SK-N-SH treated with all-trans-retinoic acid at 6 μM for 48 hours (cell line): Measurements from ENCODE around the gene PCARE.
"Not testable (repeated sequence)": the region's sequence is repeated elsewhere in the genome, so short reads cannot be mapped to it uniquely, and the experiment has no call there.

ENCODE experiments used
- ATAC-seq: fragments of 200-7000 bp; cut with Tn5 transposase; 3 replicates; pipeline ENCODE4 v1.9.1; 2020; ENCODE audit warnings: mild to moderate bottlenecking, moderate library complexity
- ARNTL ChIP-seq: fragments of 450-650 bp; formaldehyde crosslinking; IDR thresholded peaks from 2 replicates; pipeline ENCODE4 v1.5.0; 2020; ENCODE audit warnings: low read depth, mild to moderate bottlenecking, moderate library complexity, borderline replicate concordance
- BACH2 ChIP-seq: fragments of 250-450 bp; sonication (Bioruptor Pico); IDR thresholded peaks from 2 replicates; pipeline ENCODE4 v1.9.0; 2021; ENCODE audit warnings: mild to moderate bottlenecking, borderline replicate concordance
- CREB5 ChIP-seq: fragments of 250-450 bp; sonication (Bioruptor Pico); IDR thresholded peaks from 2 replicates; pipeline ENCODE4 v1.5.1; 2020; ENCODE audit warnings: low read depth, mild to moderate bottlenecking, moderate library complexity
- CSDC2 ChIP-seq: fragments of 250-450 bp; sonication (Bioruptor Pico); IDR thresholded peaks from 2 replicates; pipeline ENCODE4 v1.5.0; 2020; ENCODE audit warnings: mild to moderate bottlenecking, moderate library complexity
- CSRNP3 ChIP-seq: fragments of 250-450 bp; sonication (Bioruptor Pico); IDR thresholded peaks from 2 replicates; pipeline ENCODE4 v1.5.1; 2021; ENCODE audit warnings: mild to moderate bottlenecking, moderate library complexity
- ESRRG ChIP-seq: fragments of 250-450 bp; sonication (Bioruptor Pico); IDR thresholded peaks from 2 replicates; pipeline ENCODE4 v1.6.1; 2021; ENCODE audit warnings: mild to moderate bottlenecking
- GLIS3 ChIP-seq: fragments of 250-450 bp; sonication (Bioruptor Pico); IDR thresholded peaks from 2 replicates; pipeline ENCODE4 v1.5.0; 2020; ENCODE audit warnings: mild to moderate bottlenecking, moderate library complexity
- ISL1 ChIP-seq: fragments of 250-450 bp; sonication (Bioruptor Pico); IDR thresholded peaks from 2 replicates; pipeline ENCODE4 v2.1.2; 2022; ENCODE audit warnings: mild to moderate bottlenecking, moderate library complexity
- OSR1 ChIP-seq: fragments of 250-450 bp; sonication (Bioruptor Pico); IDR thresholded peaks from 2 replicates; pipeline ENCODE4 v1.8.0; 2022; ENCODE audit warnings: moderate library complexity, mild to moderate bottlenecking, inconsistent platforms
- PPARA ChIP-seq: fragments of 250-450 bp; sonication (Bioruptor Pico); IDR thresholded peaks from 2 replicates; pipeline ENCODE4 v1.5.0; 2020; ENCODE audit warnings: mild to moderate bottlenecking, borderline replicate concordance
- RARB ChIP-seq: fragments of 250-450 bp; sonication (Bioruptor Pico); IDR thresholded peaks from 2 replicates; pipeline ENCODE4 v1.8.0; 2021; ENCODE audit warnings: mild to moderate bottlenecking, moderate library complexity
- SNAI2 ChIP-seq: fragments of 250-450 bp; sonication (Bioruptor Pico); IDR thresholded peaks from 2 replicates; pipeline ENCODE4 v1.5.0; 2020; ENCODE audit warnings: mild to moderate bottlenecking, moderate library complexity
- TOX ChIP-seq: fragments of 250-450 bp; sonication (Bioruptor Pico); IDR thresholded peaks from 2 replicates; pipeline ENCODE4 v1.8.0; 2021; ENCODE audit warnings: mild to moderate bottlenecking, moderate library complexity, borderline replicate concordance
- TSHZ2 ChIP-seq: fragments of 250-450 bp; sonication (Bioruptor Pico); IDR thresholded peaks from 2 replicates; pipeline ENCODE4 v1.5.0; 2020; ENCODE audit warnings: mild to moderate bottlenecking, moderate library complexity
- ZC3H10 ChIP-seq: fragments of 250-450 bp; sonication (Bioruptor Pico); IDR thresholded peaks from 2 replicates; pipeline ENCODE4 v1.5.1; 2021; ENCODE audit warnings: mild to moderate bottlenecking, moderate library complexity
- ZFP3 ChIP-seq: fragments of 250-450 bp; sonication (Bioruptor Pico); IDR thresholded peaks from 2 replicates; pipeline ENCODE4 v1.5.0; 2020; ENCODE audit warnings: mild to moderate bottlenecking, moderate library complexity
- ZFP30 ChIP-seq: fragments of 450-650 bp; formaldehyde crosslinking; IDR thresholded peaks from 2 replicates; pipeline ENCODE4 v1.5.0; 2022; ENCODE audit warnings: mild to moderate bottlenecking, moderate library complexity
- ZNF565 ChIP-seq: fragments of 450-650 bp; formaldehyde crosslinking; conservative IDR thresholded peaks from 2 replicates; pipeline ENCODE4 v1.5.0; 2020; ENCODE audit warnings: low read depth, mild to moderate bottlenecking, moderate library complexity
- ZNF70 ChIP-seq: fragments of 450-650 bp; formaldehyde crosslinking; IDR thresholded peaks from 2 replicates; pipeline ENCODE4 v1.5.0; 2020; ENCODE audit warnings: mild to moderate bottlenecking, moderate library complexity
- ZNF8 ChIP-seq: fragments of 450-650 bp; formaldehyde crosslinking; IDR thresholded peaks from 2 replicates; pipeline ENCODE4 v1.5.0; 2020; ENCODE audit warnings: mild to moderate bottlenecking, moderate library complexity
- TF ChIP-seq, protein P1 (sequence below): fragments of 250-450 bp; sonication (Bioruptor Pico); IDR thresholded peaks from 2 replicates; pipeline ENCODE4 v1.8.0; 2021; ENCODE audit warnings: low read depth, mild to moderate bottlenecking, moderate library complexity, borderline replicate concordance

Gene PCARE

DNA sequence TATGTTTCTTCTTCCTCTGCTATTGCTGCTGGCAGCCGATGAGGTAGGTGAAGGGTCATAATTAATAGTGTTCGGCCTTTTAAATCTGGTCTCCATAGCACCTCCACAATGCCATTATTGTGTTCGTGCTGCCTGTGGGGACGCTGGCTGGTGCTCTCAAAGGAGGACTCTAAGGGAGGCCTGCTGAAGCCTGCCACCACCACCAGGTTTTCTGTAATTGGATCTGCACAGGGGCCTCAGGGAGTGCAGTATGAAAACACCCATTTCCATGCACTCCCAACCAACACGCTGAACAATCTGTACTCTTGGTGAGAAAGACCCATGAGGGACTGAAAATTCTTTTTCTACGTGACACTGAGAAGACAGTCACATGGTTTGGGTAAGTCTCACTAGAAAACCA lies 23.2 kb upstream of the PCARE start:
- TF ChIP-seq ZC3H10 (CRISPR knock-in tag) = no peak
- ATAC-seq = no peak

DNA sequence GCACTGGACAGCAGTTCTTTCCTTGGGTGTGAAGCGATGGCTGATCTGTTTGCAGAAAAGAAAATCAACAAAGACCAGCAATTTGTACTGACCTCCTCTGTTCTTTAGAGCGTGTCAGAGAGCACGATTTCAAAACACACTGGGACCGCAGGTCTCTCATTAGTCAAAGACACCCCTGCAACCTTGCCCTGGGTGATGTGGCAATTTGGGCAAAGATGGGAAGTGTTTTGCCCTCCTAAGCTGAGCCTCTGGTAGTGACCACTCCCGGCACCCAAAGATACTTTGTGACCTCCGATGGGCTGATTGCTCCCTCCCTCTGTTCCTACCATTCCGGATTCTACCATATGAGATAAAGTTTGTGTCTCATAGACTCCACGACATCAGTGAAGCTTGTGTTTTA lies 22.6 kb upstream of the PCARE start:
- TF ChIP-seq CSDC2 (no peak), ZFP3 (CRISPR knock-in tag) (no peak), ZC3H10 (CRISPR knock-in tag) (no peak), CREB5 (CRISPR knock-in tag) (no peak), ESRRG (CRISPR knock-in tag) (no peak), ZNF565 (CRISPR knock-in tag) (no peak), OSR1 (no peak), ZNF70 (no peak), CSRNP3 (no peak), ZFP30 (CRISPR knock-in tag) (no peak), TOX (CRISPR knock-in tag) (no peak), GLIS3 (no peak), ZNF8 (CRISPR knock-in tag) (no peak), ISL1 (CRISPR knock-in tag) (no peak), RARB (no peak)
- TF ChIP-seq, protein P1, sequence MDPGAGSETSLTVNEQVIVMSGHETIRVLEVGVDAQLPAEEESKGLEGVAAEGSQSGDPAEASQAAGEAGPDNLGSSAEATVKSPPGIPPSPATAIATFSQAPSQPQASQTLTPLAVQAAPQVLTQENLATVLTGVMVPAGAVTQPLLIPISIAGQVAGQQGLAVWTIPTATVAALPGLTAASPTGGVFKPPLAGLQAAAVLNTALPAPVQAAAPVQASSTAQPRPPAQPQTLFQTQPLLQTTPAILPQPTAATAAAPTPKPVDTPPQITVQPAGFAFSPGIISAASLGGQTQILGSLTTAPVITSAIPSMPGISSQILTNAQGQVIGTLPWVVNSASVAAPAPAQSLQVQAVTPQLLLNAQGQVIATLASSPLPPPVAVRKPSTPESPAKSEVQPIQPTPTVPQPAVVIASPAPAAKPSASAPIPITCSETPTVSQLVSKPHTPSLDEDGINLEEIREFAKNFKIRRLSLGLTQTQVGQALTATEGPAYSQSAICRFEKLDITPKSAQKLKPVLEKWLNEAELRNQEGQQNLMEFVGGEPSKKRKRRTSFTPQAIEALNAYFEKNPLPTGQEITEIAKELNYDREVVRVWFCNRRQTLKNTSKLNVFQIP = no peak
- no peak for ATAC-seq

- not testable (repeated sequence) for ATAC-seq
Observed at GRCh38 chr2:29090311-29090710, 16.0 kb upstream of the PCARE start.

DNA sequence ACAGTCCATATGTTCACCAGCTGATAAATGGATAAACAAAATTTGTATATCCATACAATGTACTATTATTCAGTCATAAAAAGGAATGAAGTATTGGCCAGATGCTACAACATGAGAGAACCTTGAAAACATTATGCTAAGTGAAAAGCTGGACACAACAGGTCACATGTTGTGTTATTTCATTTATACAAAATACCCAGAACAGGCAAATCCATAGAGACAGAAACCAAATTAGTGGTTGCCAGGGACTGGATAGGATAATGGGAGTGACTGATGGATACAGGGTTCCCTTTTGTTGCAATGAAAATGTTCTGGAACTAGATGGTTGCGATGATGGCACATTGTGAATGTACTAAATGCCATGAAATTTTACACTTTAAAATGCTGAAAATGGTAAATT lies 10.2 kb upstream of the PCARE start:
- no peak for ATAC-seq
- no peak for TF ChIP-seq BACH2 (CRISPR knock-in tag)
- TF ChIP-seq OSR1 = no peak
- TF ChIP-seq ARNTL (CRISPR knock-in tag) = no peak
- no peak for TF ChIP-seq CREB5 (CRISPR knock-in tag)
- no peak for TF ChIP-seq RARB
- TF ChIP-seq ESRRG (CRISPR knock-in tag) = no peak
- no peak for TF ChIP-seq SNAI2 (CRISPR knock-in tag)
- TF ChIP-seq, all 23 proteins: peak for 0

GRCh38 chr2:29082804-29083495 lies 8.6 kb upstream of the PCARE start:
- no peak for ATAC-seq
- TF ChIP-seq RARB = no peak
- TF ChIP-seq CSRNP3 = no peak
- TF ChIP-seq BACH2 (CRISPR knock-in tag) = no peak
- no peak for TF ChIP-seq CSDC2
- no peak for TF ChIP-seq CREB5 (CRISPR knock-in tag)
- no peak for TF ChIP-seq ARNTL (CRISPR knock-in tag)
- no peak for TF ChIP-seq ZNF70
- no peak for TF ChIP-seq GLIS3
- TF ChIP-seq, protein P1 = no peak
- no peak for TF ChIP-seq ZNF8 (CRISPR knock-in tag)
- TF ChIP-seq TSHZ2 (CRISPR knock-in tag) = no peak
- no peak for TF ChIP-seq PPARA (CRISPR knock-in tag)
